B cell (primary cell): ENCODE results near the gene DHX30. TPM values are rescaled to one million over a fixed set of nuclear protein-coding genes. Genes with fewer than 3 reads are reported as not detected.

Experiments used
- ATAC-seq: fragments of 200-7000 bp; cut with Tn5 transposase; one replicate; pipeline ENCODE4 v1.10.0; 2021; ENCODE audit warnings: low read depth, mild to moderate bottlenecking, moderate number of reproducible peaks, moderate library complexity
- CTCF ChIA-PET: fragments of 350-600 bp; sonication (Branson Sonifier 250); formaldehyde crosslinking; loops from one replicate; lab custom pipeline; 2021; ENCODE audit warnings: antibody characterized with exemption, inconsistent platforms; lab: Charles Lee
- POLR2A ChIA-PET: fragments of 350-600 bp; sonication (Branson Sonifier 250); formaldehyde crosslinking; loops from one replicate; lab custom pipeline; 2021; ENCODE audit warnings: antibody characterized with exemption; lab: Charles Lee
- DNase-seq: peaks from one replicate; pipeline ENCODE4 v3.0.0; 2013
- H2AFZ ChIP-seq: 2 replicates; pipeline ENCODE4 v1.6.1; 2012; ENCODE audit warnings: mild to moderate bottlenecking, low read depth, low read length; ENCODE audit not compliant: insufficient read depth, poor library complexity, severe bottlenecking
- H3K27ac ChIP-seq, 2 donors: 1 replicate in 1 of 2; 2 replicates in 1 of 2; pipeline ENCODE4 v1.5.1; 2012 to 2013; ENCODE audit warnings: low read length in 2 of 2, mild to moderate bottlenecking in 2 of 2, moderate library complexity in 1 of 2
- H3K27me3 ChIP-seq, 4 experiments: fragments of 200-600 bp in 1 of 4; sonication (generic) in 1 of 4; replicated peaks in 1 of 4; 1 replicate in 2 of 4; 2 replicates in 2 of 4; pipeline versions ENCODE4 v1.6.1 to v1.7.0; 2013 to 2016; ENCODE audit warnings: low read length in 3 of 4, mild to moderate bottlenecking in 2 of 4, mixed read lengths in 1 of 4, moderate library complexity in 1 of 4; ENCODE audit not compliant: insufficient read depth in 4 of 4, control insufficient read depth in 3 of 4; ENCODE audit errors: control extremely low read depth in 1 of 4
- H3K36me3 ChIP-seq, 2 experiments: replicated peaks in 1 of 2; 1 replicate in 1 of 2; 2 replicates in 1 of 2; pipeline versions ENCODE4 v1.6.1 to v1.7.1; 2013; ENCODE audit warnings: low read length in 1 of 2; ENCODE audit not compliant: insufficient read depth in 2 of 2, control insufficient read depth in 1 of 2; ENCODE audit errors: control extremely low read depth in 1 of 2, extremely low read depth in 1 of 2
- H3K4me1 ChIP-seq, 2 donors: fragments of 200-600 bp in 1 of 2; sonication (generic) in 1 of 2; 1 replicate in 1 of 2; 2 replicates in 1 of 2; pipeline versions ENCODE4 v1.5.1 to v1.6.1; 2013 to 2017; ENCODE audit warnings: low read length in 2 of 2; ENCODE audit not compliant: control insufficient read depth in 2 of 2, insufficient read depth in 2 of 2
- H3K4me2 ChIP-seq: replicated peaks from 2 replicates; pipeline ENCODE3; 2012; ENCODE audit warnings: mild to moderate bottlenecking, low read depth, low read length; ENCODE audit not compliant: poor library complexity, severe bottlenecking
- H3K4me3 ChIP-seq, 5 experiments: fragments of 200-600 bp in 1 of 5; sonication (generic) in 1 of 5; 1 replicate in 3 of 5; 2 replicates in 2 of 5; pipeline versions ENCODE4 v1.5.1 to v1.7.0; 2011 to 2016; ENCODE audit warnings: low read length in 4 of 5, mild to moderate bottlenecking in 4 of 5, low read depth in 2 of 5, control low read depth in 1 of 5, moderate library complexity in 1 of 5; ENCODE audit not compliant: insufficient read depth in 1 of 5; ENCODE audit errors: control extremely low read depth in 1 of 5, extremely low read depth in 1 of 5
- H3K79me2 ChIP-seq: fragments of 200-600 bp; sonication (generic); one replicate; pipeline ENCODE4 v1.6.0; 2016; ENCODE audit warnings: low read length; ENCODE audit not compliant: control insufficient read depth, insufficient read depth
- H3K9ac ChIP-seq: fragments of 200-600 bp; sonication (generic); 2 replicates; pipeline ENCODE4 v1.6.1; 2017; ENCODE audit warnings: mild to moderate bottlenecking, low read length, moderate library complexity
- H3K9me3 ChIP-seq, 3 donors: one replicate each; pipeline versions ENCODE4 v1.6.1 to v1.7.1; 2013; ENCODE audit warnings: low read length in 2 of 3; ENCODE audit not compliant: control insufficient read depth in 2 of 3, insufficient read depth in 1 of 3; ENCODE audit errors: control extremely low read depth in 1 of 3
- H4K20me1 ChIP-seq: 2 replicates; pipeline ENCODE4 v1.6.0; 2012; ENCODE audit warnings: mild to moderate bottlenecking, low read length; ENCODE audit not compliant: insufficient read depth, control insufficient read depth, poor library complexity, severe bottlenecking
- H3K27ac Mint-ChIP-seq: one replicate; pipeline ENCODE4 v1.8.0; 2021; ENCODE audit warnings: mixed read lengths
- H3K27me3 Mint-ChIP-seq: one replicate; pipeline ENCODE4 v1.8.0; 2021; ENCODE audit warnings: mixed read lengths
- H3K4me1 Mint-ChIP-seq: one replicate; pipeline ENCODE4 v1.8.0; 2021; ENCODE audit warnings: mixed read lengths
- H3K4me3 Mint-ChIP-seq: one replicate; pipeline ENCODE4 v1.8.0; 2021; ENCODE audit warnings: mixed read lengths
- H3K9me3 Mint-ChIP-seq: one replicate; pipeline ENCODE4 v1.8.0; 2022; ENCODE audit warnings: mixed read lengths; ENCODE audit not compliant: insufficient read depth
- EZH2 ChIP-seq: IDR thresholded peaks from 2 replicates; pipeline ENCODE4 v1.6.1; 2012; ENCODE audit warnings: borderline replicate concordance, low read depth, mild to moderate bottlenecking, moderate library complexity, low read length; ENCODE audit not compliant: insufficient read depth, poor library complexity, severe bottlenecking
- WGBS: methylation state at CpG from one replicate; pipeline ENCODE4 v1.1.5; 2013; ENCODE audit warnings: missing lambda C conversion rate; ENCODE audit not compliant: insufficient coverage; 5-methylcytosine and 5-hydroxymethylcytosine counted together
- intact Hi-C: fragments of 100-400 bp; cut with micrococcal nuclease; formaldehyde crosslinking; loops from one replicate; pipeline ENCODE4 v1.10.0; 2022
- polyA plus RNA-seq: library from polyadenylated mRNA; depleted of rRNA; stranded (reverse); fragments of >200 nt; gene quantifications from 2 replicates; pipeline ENCODE4 v1.2.3, GENCODE V29; 2012
- total RNA-seq, 2 donors: library from RNA; stranded (reverse); fragments of 120-200 nt in 1 of 2; gene quantifications; 1 replicate in 1 of 2; 2 replicates in 1 of 2; pipeline versions ENCODE4 v1.2.3 to v1.2.4, GENCODE V29; 2013 to 2022
- TF ChIP-seq, protein P1 (sequence below): fragments of 200-600 bp; IDR thresholded peaks from one replicate; pipeline ENCODE4 v1.8.0; 2022; ENCODE audit warnings: antibody characterized with exemption, mild to moderate bottlenecking

Gene DHX30
- total and polyA plus RNA-seq, 2 donors (not counting 1 experiment from before 2014, with no cell fraction given): 77.0 to 81.8 TPM

GRCh38 chr3:47849186-47849698 lies 46.3 kb downstream of the DHX30 start:
- ChIA-PET CTCF (no interaction called here), POLR2A (no interaction called here)
- TF ChIP-seq, protein P1, sequence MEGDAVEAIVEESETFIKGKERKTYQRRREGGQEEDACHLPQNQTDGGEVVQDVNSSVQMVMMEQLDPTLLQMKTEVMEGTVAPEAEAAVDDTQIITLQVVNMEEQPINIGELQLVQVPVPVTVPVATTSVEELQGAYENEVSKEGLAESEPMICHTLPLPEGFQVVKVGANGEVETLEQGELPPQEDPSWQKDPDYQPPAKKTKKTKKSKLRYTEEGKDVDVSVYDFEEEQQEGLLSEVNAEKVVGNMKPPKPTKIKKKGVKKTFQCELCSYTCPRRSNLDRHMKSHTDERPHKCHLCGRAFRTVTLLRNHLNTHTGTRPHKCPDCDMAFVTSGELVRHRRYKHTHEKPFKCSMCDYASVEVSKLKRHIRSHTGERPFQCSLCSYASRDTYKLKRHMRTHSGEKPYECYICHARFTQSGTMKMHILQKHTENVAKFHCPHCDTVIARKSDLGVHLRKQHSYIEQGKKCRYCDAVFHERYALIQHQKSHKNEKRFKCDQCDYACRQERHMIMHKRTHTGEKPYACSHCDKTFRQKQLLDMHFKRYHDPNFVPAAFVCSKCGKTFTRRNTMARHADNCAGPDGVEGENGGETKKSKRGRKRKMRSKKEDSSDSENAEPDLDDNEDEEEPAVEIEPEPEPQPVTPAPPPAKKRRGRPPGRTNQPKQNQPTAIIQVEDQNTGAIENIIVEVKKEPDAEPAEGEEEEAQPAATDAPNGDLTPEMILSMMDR: no peak
- no peak for TF ChIP-seq EZH2
- H3K36me3 ChIP-seq: peaks cover 2 to 70% of the 10 kb centered on the region in 2 experiments
- WGBS: 93% methylated on average over 13 of the region's 14 CpGs
- no peak overlapping the region for H3K27ac ChIP-seq
- H3K4me1 ChIP-seq: peaks cover 4 to 8% of the 10 kb centered on the region in 2 donors
- no peak overlapping the region for H3K4me3 ChIP-seq
- no peaks in the 10 kb centered on the region for H3K27me3 ChIP-seq
- DNase-seq (no peak), ATAC-seq (no peak)
- no peak overlapping the region for H3K27ac Mint-ChIP-seq
- no peaks in the 10 kb centered on the region for H3K27me3 Mint-ChIP-seq
- H3K4me1 Mint-ChIP-seq: peaks cover 5% of the 10 kb centered on the region
- H3K9me3 Mint-ChIP-seq: no peaks in the 10 kb centered on the region
- peaks cover 0 to 4% (median 0%) of the 10 kb centered on the region in 3 donors for H3K9me3 ChIP-seq
- intact Hi-C loops: no loop called here
- no peak overlapping the region for H2AFZ ChIP-seq
- H4K20me1 ChIP-seq: no peaks in the 10 kb centered on the region
- H3K4me3 Mint-ChIP-seq: no peak overlapping the region
- H3K4me2 ChIP-seq: no peak overlapping the region
- no peak overlapping the region for H3K9ac ChIP-seq
- no peaks in the 10 kb centered on the region for H3K79me2 ChIP-seq

GRCh38 chr3:47849699-47850563 lies 47.0 kb downstream of the DHX30 start:
- Mint-ChIP-seq H3K9me3 (no peaks in the 10 kb centered on the region), H3K27ac (peak overlapping the region; percentile 41), H3K4me3 (no peak overlapping the region), H3K27me3 (no peaks in the 10 kb centered on the region), H3K4me1 (peaks cover 5% of the 10 kb centered on the region)
- Histone ChIP-seq H3K9ac (no peak overlapping the region), H2AFZ (no peak overlapping the region), H3K36me3 (peaks cover 2 to 67% of the 10 kb centered on the region in 2 experiments), H4K20me1 (no peaks in the 10 kb centered on the region), H3K9me3 (peaks cover 0 to 4% (median 0%) of the 10 kb centered on the region in 3 donors), H3K4me3 (no peak overlapping the region), H3K4me1 (peaks cover 4 to 8% of the 10 kb centered on the region in 2 donors), H3K27ac (no peak overlapping the region), H3K79me2 (no peaks in the 10 kb centered on the region), H3K27me3 (no peaks in the 10 kb centered on the region), H3K4me2 (no peak overlapping the region)
- CTCF ChIA-PET: interaction anchor here (0.8 kb wide), 1 partner anchor 140 kb away, joined by 4 read pairs; no protein-coding TSS in a partner anchor
- POLR2A ChIA-PET: no interaction called here
- 94% methylated on average over 27 of the region's 35 CpGs for WGBS
- ATAC-seq (peak; percentile 41), DNase-seq (no peak)
- intact Hi-C loops: no loop called here
- TF ChIP-seq EZH2: no peak
- TF ChIP-seq, protein P1: peak; percentile 12
